Osteocyte (in vitro differentiated cells): Measurements from ENCODE around the gene HEBP2. TPM values are rescaled to one million over a fixed set of nuclear protein-coding genes. Genes with fewer than 3 reads are reported as not detected.

Experiments
- DNase-seq: peaks from one replicate; pipeline ENCODE4 v3.0.0; 2021; ENCODE audit warnings: mixed read lengths; ENCODE audit not compliant: unreplicated experiment; ENCODE audit errors: extremely low spot score
- H3K27ac Mint-ChIP-seq: one replicate; pipeline ENCODE4 v1.8.0; 2021; ENCODE audit warnings: mild to moderate bottlenecking, mixed read lengths; ENCODE audit not compliant: unreplicated experiment
- H3K27me3 Mint-ChIP-seq: one replicate; pipeline ENCODE4 v1.8.0; 2021; ENCODE audit warnings: mixed read lengths; ENCODE audit not compliant: unreplicated experiment
- H3K36me3 Mint-ChIP-seq: one replicate; pipeline ENCODE4 v1.8.0; 2021; ENCODE audit warnings: mixed read lengths; ENCODE audit not compliant: unreplicated experiment
- H3K4me1 Mint-ChIP-seq: one replicate; pipeline ENCODE4 v1.8.0; 2021; ENCODE audit warnings: mixed read lengths; ENCODE audit not compliant: unreplicated experiment
- H3K4me3 Mint-ChIP-seq: one replicate; pipeline ENCODE4 v1.8.0; 2021; ENCODE audit warnings: mild to moderate bottlenecking, moderate library complexity, mixed read lengths; ENCODE audit not compliant: unreplicated experiment
- H3K9me3 Mint-ChIP-seq: one replicate; pipeline ENCODE4 v1.8.0; 2021; ENCODE audit warnings: mixed read lengths; ENCODE audit not compliant: unreplicated experiment
- CTCF ChIP-seq: fragments of 200-600 bp; sonication (generic); IDR thresholded peaks from 2 replicates; pipeline ENCODE4 v1.5.0; 2021; ENCODE audit warnings: antibody characterized with exemption, mild to moderate bottlenecking, moderate library complexity
- total RNA-seq: library from RNA; stranded (reverse); gene quantifications from 2 replicates; pipeline ENCODE4 v1.2.1, GENCODE V29; 2021

HEBP2 gene
- total RNA-seq, 1 donor from 2014 or later = 36.8 TPM

- Mint-ChIP-seq H3K9me3 (no peaks in the 10 kb centered on the region), H3K36me3 (peaks cover 21% of the 10 kb centered on the region), H3K27ac (no peak overlapping the region), H3K4me3 (no peak overlapping the region), H3K4me1 (no peaks in the 10 kb centered on the region), H3K27me3 (no peaks in the 10 kb centered on the region)
- no peak for DNase-seq
- no peak for TF ChIP-seq CTCF
Measured at GRCh38 chr6:138442663-138443062, 38.6 kb downstream of the HEBP2 start.

GRCh38 chr6:138443979-138444378, 40.0 kb downstream of the HEBP2 start:
- H3K4me1 Mint-ChIP-seq = no peaks in the 10 kb centered on the region
- H3K27ac Mint-ChIP-seq = no peak overlapping the region
- H3K9me3 Mint-ChIP-seq = no peaks in the 10 kb centered on the region
- no peak for DNase-seq
- no peaks in the 10 kb centered on the region for H3K27me3 Mint-ChIP-seq
- peaks cover 20% of the 10 kb centered on the region for H3K36me3 Mint-ChIP-seq
- no peak for TF ChIP-seq CTCF
- H3K4me3 Mint-ChIP-seq = no peak overlapping the region

DNA sequence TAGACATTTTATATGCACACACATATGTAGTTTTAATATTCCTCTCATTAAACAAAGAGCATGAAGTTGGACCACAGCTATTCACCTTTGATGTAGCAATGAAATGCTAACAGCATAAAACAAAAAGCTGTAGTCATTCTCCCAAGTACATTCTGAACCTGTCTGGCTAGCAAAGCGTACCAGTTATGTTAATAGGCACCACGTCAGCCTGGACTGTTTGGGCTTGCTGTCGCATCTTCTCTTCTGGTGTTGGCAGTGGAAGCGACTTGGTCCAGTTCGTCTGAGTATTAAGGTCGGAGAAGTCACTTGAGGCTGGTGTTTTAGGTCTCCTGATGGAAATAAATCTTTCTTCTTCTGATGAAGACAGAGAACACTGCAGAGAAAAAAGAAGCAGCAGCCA, 42.8 kb downstream of the HEBP2 start:
- Mint-ChIP-seq H3K4me3 (no peak overlapping the region), H3K27ac (no peak overlapping the region), H3K4me1 (no peaks in the 10 kb centered on the region), H3K27me3 (no peaks in the 10 kb centered on the region), H3K9me3 (no peaks in the 10 kb centered on the region), H3K36me3 (peaks cover 8% of the 10 kb centered on the region)
- no peak for TF ChIP-seq CTCF
- no peak for DNase-seq

DNA sequence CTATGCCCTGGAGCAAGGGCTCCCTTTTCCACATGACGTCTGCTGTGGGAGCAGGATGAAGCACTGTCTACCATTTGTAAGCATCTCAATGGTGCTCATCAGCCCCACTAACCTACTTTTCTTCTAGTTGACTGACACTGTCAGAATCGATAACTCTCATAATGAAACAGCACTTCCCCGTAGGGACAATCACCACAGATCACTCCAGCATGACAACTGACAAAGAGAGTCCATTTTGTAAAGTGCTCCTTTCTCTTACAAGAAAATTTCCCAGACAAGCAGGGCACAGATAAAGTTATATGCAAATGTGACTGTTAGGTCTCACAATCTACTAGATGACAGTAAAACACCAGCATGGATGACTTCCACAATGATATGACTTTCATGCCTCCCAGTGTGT, 46.4 kb downstream of the HEBP2 start:
- H3K4me3 Mint-ChIP-seq = no peak overlapping the region

DNA sequence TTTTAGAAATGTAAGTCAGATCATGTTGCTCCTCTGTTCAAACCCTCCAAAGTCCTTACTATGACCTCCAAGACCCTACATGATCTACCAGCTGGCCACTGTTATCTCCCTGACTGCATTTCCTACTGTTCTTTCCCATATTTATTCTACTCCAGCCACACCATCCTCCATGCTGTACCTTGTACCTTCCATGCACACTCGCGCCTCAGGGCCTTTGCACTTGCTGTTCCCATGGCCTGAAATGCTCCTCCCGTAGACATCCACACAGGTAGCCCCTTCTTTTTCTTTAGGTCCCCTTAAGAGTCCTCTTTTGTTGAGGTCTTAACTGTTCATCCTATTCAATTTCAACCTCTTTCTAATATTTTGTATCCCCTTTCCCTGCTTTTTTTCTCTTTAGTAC, 47.0 kb downstream of the HEBP2 start:
- no peak for TF ChIP-seq CTCF
- Mint-ChIP-seq H3K9me3 (no peaks in the 10 kb centered on the region), H3K4me1 (peaks cover 2% of the 10 kb centered on the region), H3K4me3 (no peak overlapping the region), H3K27ac (no peak overlapping the region), H3K27me3 (no peaks in the 10 kb centered on the region), H3K36me3 (peaks cover 6% of the 10 kb centered on the region)
- DNase-seq = no peak

More for the DNA sequence above, 46.4 kb downstream of the HEBP2 start:
- no peaks in the 10 kb centered on the region for H3K27me3 Mint-ChIP-seq
- H3K27ac Mint-ChIP-seq = no peak overlapping the region
- H3K4me1 Mint-ChIP-seq = no peaks in the 10 kb centered on the region
- H3K9me3 Mint-ChIP-seq = no peaks in the 10 kb centered on the region
- H3K36me3 Mint-ChIP-seq = peaks cover 6% of the 10 kb centered on the region
- TF ChIP-seq CTCF = no peak
- no peak for DNase-seq
